ENCODE measurements around the gene ATG16L1. TPM values are rescaled to one million over a fixed set of nuclear protein-coding genes. Genes with fewer than 3 reads are reported as not detected.

Gene ATG16L1
- total and polyA plus RNA-seq, 2 experiments from 2014 or later, result 15.3 to 37.9 TPM

GRCh38 chr2:233300401-233300800 is 48.9 kb downstream of the ATG16L1 start (continued):
- TF ChIP-seq POLR2AphosphoS5 (IDR thresholded peaks at IDR 0.05; ENCODE audit: low read depth) (no peak), EZH2phosphoT487 (IDR thresholded peaks at IDR 0.05; ENCODE audit: unreplicated experiment) (no peak), CTCF (conservative IDR thresholded peaks at IDR 0.05; ENCODE audit: low read depth in 2 of 2) (no peak), STAT1 (IDR thresholded peaks at IDR 0.05; ENCODE audit: unreplicated experiment) (no peak), NANOG (IDR thresholded peaks at IDR 0.05; ENCODE audit: borderline replicate concordance) (no peak)
- TF ChIP-seq, protein P1, sequence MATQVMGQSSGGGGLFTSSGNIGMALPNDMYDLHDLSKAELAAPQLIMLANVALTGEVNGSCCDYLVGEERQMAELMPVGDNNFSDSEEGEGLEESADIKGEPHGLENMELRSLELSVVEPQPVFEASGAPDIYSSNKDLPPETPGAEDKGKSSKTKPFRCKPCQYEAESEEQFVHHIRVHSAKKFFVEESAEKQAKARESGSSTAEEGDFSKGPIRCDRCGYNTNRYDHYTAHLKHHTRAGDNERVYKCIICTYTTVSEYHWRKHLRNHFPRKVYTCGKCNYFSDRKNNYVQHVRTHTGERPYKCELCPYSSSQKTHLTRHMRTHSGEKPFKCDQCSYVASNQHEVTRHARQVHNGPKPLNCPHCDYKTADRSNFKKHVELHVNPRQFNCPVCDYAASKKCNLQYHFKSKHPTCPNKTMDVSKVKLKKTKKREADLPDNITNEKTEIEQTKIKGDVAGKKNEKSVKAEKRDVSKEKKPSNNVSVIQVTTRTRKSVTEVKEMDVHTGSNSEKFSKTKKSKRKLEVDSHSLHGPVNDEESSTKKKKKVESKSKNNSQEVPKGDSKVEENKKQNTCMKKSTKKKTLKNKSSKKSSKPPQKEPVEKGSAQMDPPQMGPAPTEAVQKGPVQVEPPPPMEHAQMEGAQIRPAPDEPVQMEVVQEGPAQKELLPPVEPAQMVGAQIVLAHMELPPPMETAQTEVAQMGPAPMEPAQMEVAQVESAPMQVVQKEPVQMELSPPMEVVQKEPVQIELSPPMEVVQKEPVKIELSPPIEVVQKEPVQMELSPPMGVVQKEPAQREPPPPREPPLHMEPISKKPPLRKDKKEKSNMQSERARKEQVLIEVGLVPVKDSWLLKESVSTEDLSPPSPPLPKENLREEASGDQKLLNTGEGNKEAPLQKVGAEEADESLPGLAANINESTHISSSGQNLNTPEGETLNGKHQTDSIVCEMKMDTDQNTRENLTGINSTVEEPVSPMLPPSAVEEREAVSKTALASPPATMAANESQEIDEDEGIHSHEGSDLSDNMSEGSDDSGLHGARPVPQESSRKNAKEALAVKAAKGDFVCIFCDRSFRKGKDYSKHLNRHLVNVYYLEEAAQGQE (IDR thresholded peaks at IDR 0.05; ENCODE audit: unreplicated experiment), result no peak
- TF ChIP-seq, protein P2, sequence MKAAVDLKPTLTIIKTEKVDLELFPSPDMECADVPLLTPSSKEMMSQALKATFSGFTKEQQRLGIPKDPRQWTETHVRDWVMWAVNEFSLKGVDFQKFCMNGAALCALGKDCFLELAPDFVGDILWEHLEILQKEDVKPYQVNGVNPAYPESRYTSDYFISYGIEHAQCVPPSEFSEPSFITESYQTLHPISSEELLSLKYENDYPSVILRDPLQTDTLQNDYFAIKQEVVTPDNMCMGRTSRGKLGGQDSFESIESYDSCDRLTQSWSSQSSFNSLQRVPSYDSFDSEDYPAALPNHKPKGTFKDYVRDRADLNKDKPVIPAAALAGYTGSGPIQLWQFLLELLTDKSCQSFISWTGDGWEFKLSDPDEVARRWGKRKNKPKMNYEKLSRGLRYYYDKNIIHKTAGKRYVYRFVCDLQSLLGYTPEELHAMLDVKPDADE (IDR thresholded peaks at IDR 0.05), result no peak

DNA sequence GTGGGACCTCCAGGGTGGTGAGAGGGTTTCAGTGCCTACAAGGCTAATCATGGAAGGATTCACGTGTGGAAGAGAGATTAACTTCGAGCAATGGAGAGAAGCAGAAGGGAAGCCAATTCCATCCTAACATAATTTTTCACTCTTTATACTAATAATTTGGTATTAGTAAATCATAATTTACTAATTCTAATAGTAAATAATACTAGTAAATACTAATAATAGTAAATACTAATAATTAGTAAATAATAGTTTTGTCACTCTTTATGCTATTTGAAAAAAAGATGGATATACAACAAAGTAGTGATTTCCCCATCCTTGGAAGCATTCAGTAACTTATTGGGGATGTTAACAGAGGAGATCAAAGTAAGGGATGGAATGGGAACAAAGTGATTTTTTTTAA is 49.8 kb downstream of the ATG16L1 start:
- H3K4me3 Mint-ChIP-seq, result no peak overlapping the region
- Histone ChIP-seq H3K9me2 (ENCODE audit: insufficient read depth) (0 out of 2 replicates have a peak, but pooled peaks cover 3% of the 10 kb centered on the region), H4K20me1 (replicated peaks; ENCODE audit: insufficient read depth) (no peaks in the 10 kb centered on the region), H3K79me2 (replicated peaks; ENCODE audit: insufficient read depth) (no peaks in the 10 kb centered on the region), H3K27me3 (ENCODE audit: insufficient read depth) (no peaks in the 10 kb centered on the region), H3K4me2 (no peak overlapping the region), H2AFZ (no peak overlapping the region), H3K4me3 (no peak overlapping the region), H3K4me1 (ENCODE audit: insufficient read depth) (no peaks in the 10 kb centered on the region), H3F3A (replicated peaks; ENCODE audit: low read depth) (no peaks in the 10 kb centered on the region), H3K36me3 (ENCODE audit: insufficient read depth) (no peaks in the 10 kb centered on the region), H3K27ac (ENCODE audit: low read depth) (no peak overlapping the region)
- DNase-seq (ENCODE audit: low spot score), result no peak
- ATAC-seq, result no peak
- H3K27ac Mint-ChIP-seq, result no peak overlapping the region
- H3K4me1 Mint-ChIP-seq, result peaks cover 9% of the 10 kb centered on the region; the same call in 2 of the 3 replicates
- peaks cover 2% of the 10 kb centered on the region; the same call in 2 of the 3 replicates for H3K36me3 Mint-ChIP-seq (ENCODE audit: low read depth)
- H3K27me3 Mint-ChIP-seq (ENCODE audit: insufficient read depth, low read depth, poor library complexity), result peaks cover 3% of the 10 kb centered on the region
- no peaks in the 10 kb centered on the region for H3K9me3 Mint-ChIP-seq
- TF ChIP-seq EZH2 (IDR thresholded peaks at IDR 0.05; ENCODE audit: low read depth, unreplicated experiment) (no peak), EZH2phosphoT487 (IDR thresholded peaks at IDR 0.05; ENCODE audit: unreplicated experiment) (no peak), NANOG (IDR thresholded peaks at IDR 0.05; ENCODE audit: borderline replicate concordance) (no peak)
- TF ChIP-seq, protein P2 (IDR thresholded peaks at IDR 0.05), result no peak
- TF ChIP-seq, protein P1 (IDR thresholded peaks at IDR 0.05; ENCODE audit: unreplicated experiment), result no peak
